ENCODE measurements around the gene CAPN15.

CAPN15 gene

GRCh38 chr16:588639-588888 is 61.1 kb downstream of the CAPN15 start:
- TF ChIP-seq YY1 (IDR thresholded peaks at IDR 0.05; ENCODE audit: low read depth) (no peak), EP300 (IDR thresholded peaks at IDR 0.05; ENCODE audit: borderline replicate concordance) (no peak), EGR1 (IDR thresholded peaks at IDR 0.05) (no peak), NFIC (IDR thresholded peaks at IDR 0.05) (no peak)
- TF ChIP-seq, protein P1, sequence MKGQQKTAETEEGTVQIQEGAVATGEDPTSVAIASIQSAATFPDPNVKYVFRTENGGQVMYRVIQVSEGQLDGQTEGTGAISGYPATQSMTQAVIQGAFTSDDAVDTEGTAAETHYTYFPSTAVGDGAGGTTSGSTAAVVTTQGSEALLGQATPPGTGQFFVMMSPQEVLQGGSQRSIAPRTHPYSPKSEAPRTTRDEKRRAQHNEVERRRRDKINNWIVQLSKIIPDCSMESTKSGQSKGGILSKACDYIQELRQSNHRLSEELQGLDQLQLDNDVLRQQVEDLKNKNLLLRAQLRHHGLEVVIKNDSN (IDR thresholded peaks at IDR 0.05): no peak

GRCh38 chr16:588889-589657 is 61.6 kb downstream of the CAPN15 start:
- TF ChIP-seq NFIC (IDR thresholded peaks at IDR 0.05) (no peak), CREB1 (IDR thresholded peaks at IDR 0.05; ENCODE audit: low read depth) (no peak), TCF12 (IDR thresholded peaks at IDR 0.05; ENCODE audit: low read depth) (peak; percentile 54), CEBPB (IDR thresholded peaks at IDR 0.05) (no peak), FOXM1 (IDR thresholded peaks at IDR 0.05; ENCODE audit: borderline replicate concordance, low read depth) (no peak), EGR1 (IDR thresholded peaks at IDR 0.05) (peak; percentile 80), TAF1 (IDR thresholded peaks at IDR 0.05; ENCODE audit: low read depth) (peak; percentile 88), ZBTB7A (IDR thresholded peaks at IDR 0.05; ENCODE audit: low read depth) (no peak), RAD21 (IDR thresholded peaks at IDR 0.05; ENCODE audit: low read depth) (no peak), EP300 (IDR thresholded peaks at IDR 0.05; ENCODE audit: borderline replicate concordance) (no peak), TEAD4 (IDR thresholded peaks at IDR 0.05) (peak; percentile 28; the same call in 1 of the 2 replicates), YY1 (IDR thresholded peaks at IDR 0.05; ENCODE audit: low read depth) (peak; percentile 40; the same call in 1 of the 2 replicates)
- TF ChIP-seq, protein P2, sequence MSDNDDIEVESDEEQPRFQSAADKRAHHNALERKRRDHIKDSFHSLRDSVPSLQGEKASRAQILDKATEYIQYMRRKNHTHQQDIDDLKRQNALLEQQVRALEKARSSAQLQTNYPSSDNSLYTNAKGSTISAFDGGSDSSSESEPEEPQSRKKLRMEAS (IDR thresholded peaks at IDR 0.05): peak; percentile 23; the same call in 1 of the 2 replicates
- TF ChIP-seq, protein P1 (IDR thresholded peaks at IDR 0.05): peak; percentile 43
- TF ChIP-seq, protein P3, sequence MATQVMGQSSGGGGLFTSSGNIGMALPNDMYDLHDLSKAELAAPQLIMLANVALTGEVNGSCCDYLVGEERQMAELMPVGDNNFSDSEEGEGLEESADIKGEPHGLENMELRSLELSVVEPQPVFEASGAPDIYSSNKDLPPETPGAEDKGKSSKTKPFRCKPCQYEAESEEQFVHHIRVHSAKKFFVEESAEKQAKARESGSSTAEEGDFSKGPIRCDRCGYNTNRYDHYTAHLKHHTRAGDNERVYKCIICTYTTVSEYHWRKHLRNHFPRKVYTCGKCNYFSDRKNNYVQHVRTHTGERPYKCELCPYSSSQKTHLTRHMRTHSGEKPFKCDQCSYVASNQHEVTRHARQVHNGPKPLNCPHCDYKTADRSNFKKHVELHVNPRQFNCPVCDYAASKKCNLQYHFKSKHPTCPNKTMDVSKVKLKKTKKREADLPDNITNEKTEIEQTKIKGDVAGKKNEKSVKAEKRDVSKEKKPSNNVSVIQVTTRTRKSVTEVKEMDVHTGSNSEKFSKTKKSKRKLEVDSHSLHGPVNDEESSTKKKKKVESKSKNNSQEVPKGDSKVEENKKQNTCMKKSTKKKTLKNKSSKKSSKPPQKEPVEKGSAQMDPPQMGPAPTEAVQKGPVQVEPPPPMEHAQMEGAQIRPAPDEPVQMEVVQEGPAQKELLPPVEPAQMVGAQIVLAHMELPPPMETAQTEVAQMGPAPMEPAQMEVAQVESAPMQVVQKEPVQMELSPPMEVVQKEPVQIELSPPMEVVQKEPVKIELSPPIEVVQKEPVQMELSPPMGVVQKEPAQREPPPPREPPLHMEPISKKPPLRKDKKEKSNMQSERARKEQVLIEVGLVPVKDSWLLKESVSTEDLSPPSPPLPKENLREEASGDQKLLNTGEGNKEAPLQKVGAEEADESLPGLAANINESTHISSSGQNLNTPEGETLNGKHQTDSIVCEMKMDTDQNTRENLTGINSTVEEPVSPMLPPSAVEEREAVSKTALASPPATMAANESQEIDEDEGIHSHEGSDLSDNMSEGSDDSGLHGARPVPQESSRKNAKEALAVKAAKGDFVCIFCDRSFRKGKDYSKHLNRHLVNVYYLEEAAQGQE (IDR thresholded peaks at IDR 0.05; ENCODE audit: low read depth): no peak

GRCh38 chr16:589658-590187 is 62.2 kb downstream of the CAPN15 start, which contains the start of gene RAB40C:
TSS of gene RAB40C (plus strand) at chr16:590066. CDS start at chr16:590292, 226 bp downstream.
- TF ChIP-seq YY1 (IDR thresholded peaks at IDR 0.05; ENCODE audit: low read depth) (no peak), TCF12 (IDR thresholded peaks at IDR 0.05; ENCODE audit: low read depth) (no peak), RAD21 (IDR thresholded peaks at IDR 0.05; ENCODE audit: low read depth) (no peak), CREB1 (IDR thresholded peaks at IDR 0.05; ENCODE audit: low read depth) (peak; percentile 55; the same call in 1 of the 2 replicates), EP300 (IDR thresholded peaks at IDR 0.05; ENCODE audit: borderline replicate concordance) (no peak), ZBTB7A (IDR thresholded peaks at IDR 0.05; ENCODE audit: low read depth) (no peak), CEBPB (IDR thresholded peaks at IDR 0.05) (no peak), TAF1 (IDR thresholded peaks at IDR 0.05; ENCODE audit: low read depth) (no peak), EGR1 (IDR thresholded peaks at IDR 0.05) (peak; percentile 57; the same call in 1 of the 2 replicates), TEAD4 (IDR thresholded peaks at IDR 0.05) (no peak), NFIC (IDR thresholded peaks at IDR 0.05) (no peak), FOXM1 (IDR thresholded peaks at IDR 0.05; ENCODE audit: borderline replicate concordance, low read depth) (no peak)
- TF ChIP-seq, protein P1 (IDR thresholded peaks at IDR 0.05): no peak
- TF ChIP-seq, protein P3 (IDR thresholded peaks at IDR 0.05; ENCODE audit: low read depth): no peak
- TF ChIP-seq, protein P2 (IDR thresholded peaks at IDR 0.05): 0 out of 2 replicates have a peak, but pooled peaks have one; percentile 4

- TF ChIP-seq TCF12 (IDR thresholded peaks at IDR 0.05; ENCODE audit: low read depth) (no peak), TEAD4 (IDR thresholded peaks at IDR 0.05) (no peak), FOXM1 (IDR thresholded peaks at IDR 0.05; ENCODE audit: borderline replicate concordance, low read depth) (no peak), TAF1 (IDR thresholded peaks at IDR 0.05; ENCODE audit: low read depth) (no peak), CREB1 (IDR thresholded peaks at IDR 0.05; ENCODE audit: low read depth) (no peak), CEBPB (IDR thresholded peaks at IDR 0.05) (no peak), RAD21 (IDR thresholded peaks at IDR 0.05; ENCODE audit: low read depth) (no peak), EGR1 (IDR thresholded peaks at IDR 0.05) (no peak), YY1 (IDR thresholded peaks at IDR 0.05; ENCODE audit: low read depth) (no peak), NFIC (IDR thresholded peaks at IDR 0.05) (no peak), ZBTB7A (IDR thresholded peaks at IDR 0.05; ENCODE audit: low read depth) (no peak), EP300 (IDR thresholded peaks at IDR 0.05; ENCODE audit: borderline replicate concordance) (no peak)
- TF ChIP-seq, protein P3 (IDR thresholded peaks at IDR 0.05; ENCODE audit: low read depth): no peak
- TF ChIP-seq, protein P1 (IDR thresholded peaks at IDR 0.05): no peak
- TF ChIP-seq, protein P2 (IDR thresholded peaks at IDR 0.05): no peak
Measured at GRCh38 chr16:590188-590814, 62.8 kb downstream of the CAPN15 start.

Measured in Ishikawa (cell line).